HG02642 (cell line): ENCODE data around the gene FUT3.

Experiments used
- ATAC-seq: cut with Tn5 transposase; IDR thresholded peaks from one replicate; pipeline ENCODE4 v1.9.1; 2021; ENCODE audit warnings: mild to moderate bottlenecking; ENCODE audit not compliant: unreplicated experiment, poor library complexity

FUT3 gene

GRCh38 chr19:5805462-5806132, 45.7 kb downstream of the FUT3 start:
- ATAC-seq: no peak

GRCh38 chr19:5804516-5805461, 46.5 kb downstream of the FUT3 start, which contains the start of gene NRTN:
Gene NRTN, plus strand, starts transcription at chr19:5805067. Its CDS starts 19,099 bp downstream, at chr19:5824166.
- ATAC-seq: no peak

GRCh38 chr19:5803752-5804515, 47.3 kb downstream of the FUT3 start:
- ATAC-seq: peak; percentile 76

GRCh38 chr19:5803441-5803751, 47.9 kb downstream of the FUT3 start:
- no peak for ATAC-seq

GRCh38 chr19:5801796-5802619, 49.2 kb downstream of the FUT3 start:
- no peak for ATAC-seq

- no peak for ATAC-seq
Observed at GRCh38 chr19:5800361-5801270, 50.6 kb downstream of the FUT3 start.

- no peak for ATAC-seq
Observed at GRCh38 chr19:5799247-5800241, 51.7 kb downstream of the FUT3 start.

GRCh38 chr19:5798244-5798643, 53.0 kb downstream of the FUT3 start:
- no peak for ATAC-seq

GRCh38 chr19:5795382-5795919, 55.8 kb downstream of the FUT3 start:
- no peak for ATAC-seq

GRCh38 chr19:5793188-5793587, 58.1 kb downstream of the FUT3 start:
- ATAC-seq: no peak
